Germinal center (tissue), 1 donor: ENCODE data around the gene KMO.

Source experiments
- DNase-seq: peaks from one replicate; pipeline ENCODE4 v3.0.0; 2012; ENCODE audit warnings: mixed read lengths, low spot score

The KMO gene

DNA sequence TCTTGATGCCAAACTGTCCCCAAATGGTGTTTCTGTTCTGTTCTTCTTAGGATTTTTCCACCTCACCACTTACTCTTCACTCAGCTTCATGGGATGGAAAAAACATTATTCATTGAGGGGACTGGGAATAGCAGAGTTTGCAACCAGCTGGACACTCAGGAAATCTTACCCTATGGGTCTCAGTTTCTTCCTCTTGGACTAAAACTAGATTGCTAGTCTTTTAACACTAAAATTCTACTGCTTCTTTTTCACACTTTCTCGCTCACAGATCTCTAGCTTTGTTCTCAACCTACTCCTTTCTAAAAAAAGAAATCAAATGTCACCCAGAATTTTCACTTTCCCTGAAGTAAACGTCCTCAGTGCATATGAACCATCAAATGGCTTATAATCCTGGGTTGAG, 4.8 kb downstream of the KMO start:
- DNase-seq = no peak

DNA sequence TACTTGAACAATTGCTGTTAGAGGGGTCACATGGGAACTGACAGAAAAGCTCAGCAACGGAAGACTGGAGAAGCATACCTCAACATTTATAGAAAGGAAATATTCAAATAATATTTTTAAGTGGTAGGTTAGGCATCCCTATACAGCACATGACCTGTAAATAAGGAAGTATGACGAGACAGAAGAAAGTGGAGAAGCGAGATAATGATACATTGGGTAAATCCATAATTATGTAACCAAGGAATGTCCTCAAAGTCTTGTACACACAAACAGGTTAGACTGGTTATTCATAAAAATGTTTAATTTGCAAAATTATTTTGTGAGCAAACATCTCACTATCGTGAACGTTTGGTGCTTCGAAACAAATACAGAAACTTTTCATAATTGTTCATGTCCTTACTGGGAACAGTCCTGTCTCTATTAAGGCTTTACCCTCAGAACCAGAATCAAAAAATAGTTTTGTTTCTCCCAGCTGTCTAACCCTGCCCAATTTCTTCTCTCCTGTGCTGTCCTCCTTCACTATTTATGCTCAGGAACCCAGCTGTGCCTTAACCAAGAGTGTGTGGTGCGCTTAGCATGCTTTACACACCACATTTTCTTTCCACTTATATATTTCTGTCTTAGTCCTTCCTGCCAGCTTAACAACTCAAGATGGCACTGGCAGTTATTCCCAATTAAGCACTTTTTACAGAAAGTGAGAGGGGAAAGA, 10.2 kb downstream of the KMO start:
- peak; percentile 30 for DNase-seq

DNA sequence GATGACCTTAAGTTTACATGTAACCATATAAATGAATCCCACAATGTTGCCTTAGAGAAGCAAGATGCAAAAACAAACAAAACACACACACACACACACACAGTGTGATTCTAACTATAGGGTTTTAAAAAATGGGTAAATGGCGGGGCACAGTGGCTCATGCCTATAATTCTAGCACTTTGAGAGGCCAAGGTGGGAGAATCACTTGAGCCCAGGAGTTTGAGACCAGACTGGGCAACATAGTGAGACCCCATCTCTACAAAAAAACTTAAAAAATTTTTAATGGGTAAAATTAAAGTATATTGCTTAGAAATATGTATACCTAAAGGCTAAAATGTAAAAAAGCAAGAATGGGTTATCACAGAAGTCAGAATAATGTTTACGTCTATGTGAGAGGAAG, 15.8 kb downstream of the KMO start:
- DNase-seq = no peak

DNA sequence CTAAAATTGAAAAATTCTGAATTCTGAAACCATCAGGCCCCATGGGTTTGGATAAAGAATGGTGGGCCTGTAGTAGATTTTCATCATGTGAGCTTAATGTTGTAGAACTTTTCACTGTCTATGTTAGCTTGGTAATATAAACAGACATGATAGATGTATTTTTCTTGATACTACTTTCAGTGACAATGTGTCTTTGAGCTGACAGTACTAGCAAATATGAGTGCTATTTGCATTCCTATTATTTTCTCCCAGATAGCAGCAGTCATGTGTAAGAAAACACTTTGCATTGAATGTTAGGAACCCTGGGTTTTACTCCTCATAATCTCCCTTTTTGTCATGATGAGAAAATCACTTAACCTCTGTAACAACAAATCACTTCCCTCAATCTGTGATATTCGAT, 18.1 kb downstream of the KMO start:
- no peak for DNase-seq

- DNase-seq = peak; percentile 71
Measured at GRCh38 chr1:241551759-241552638, 19.8 kb downstream of the KMO start.

- no peak for DNase-seq
Measured at GRCh38 chr1:241553886-241554592, 21.9 kb downstream of the KMO start.

DNA sequence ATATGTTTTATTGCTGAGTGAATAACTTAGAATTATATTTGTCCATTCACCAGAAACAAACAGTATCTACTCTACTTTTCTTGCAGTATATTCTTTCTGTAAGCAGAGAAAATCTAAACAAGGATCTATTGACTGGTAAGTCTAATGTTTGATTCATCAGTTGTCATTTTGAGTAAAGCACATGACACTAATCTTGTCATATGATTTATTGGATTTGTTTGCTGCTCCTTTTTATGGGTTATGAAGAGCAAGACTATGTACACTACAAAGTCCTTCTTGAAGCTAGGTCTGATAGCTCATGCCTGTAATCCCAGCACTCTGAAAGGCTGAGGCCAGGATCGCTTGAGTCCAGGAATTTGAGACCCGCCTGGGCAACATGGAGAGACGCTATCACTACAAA, 23.3 kb downstream of the KMO start:
- no peak for DNase-seq

DNA sequence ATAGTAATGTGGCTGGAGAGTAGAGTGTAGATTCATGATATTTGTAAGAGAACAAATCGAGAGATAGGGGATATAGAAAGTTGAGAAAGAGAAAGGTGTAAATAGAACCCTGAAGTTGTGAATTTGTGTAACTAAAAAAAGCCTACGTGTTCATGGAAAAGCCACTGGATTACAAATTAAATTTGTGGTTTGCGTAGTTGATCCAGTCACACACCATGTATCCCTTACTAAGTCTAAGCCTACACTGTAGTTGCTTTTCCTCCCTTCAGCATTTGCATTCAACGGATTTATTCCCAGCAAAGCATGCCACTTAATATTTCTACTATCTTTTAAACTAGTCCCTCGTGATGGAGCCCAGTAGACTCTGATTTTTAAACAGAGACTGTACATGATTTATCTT, 24.9 kb downstream of the KMO start:
- DNase-seq = no peak

- DNase-seq = no peak
Measured at GRCh38 chr1:241557551-241558193, 25.5 kb downstream of the KMO start.

DNA sequence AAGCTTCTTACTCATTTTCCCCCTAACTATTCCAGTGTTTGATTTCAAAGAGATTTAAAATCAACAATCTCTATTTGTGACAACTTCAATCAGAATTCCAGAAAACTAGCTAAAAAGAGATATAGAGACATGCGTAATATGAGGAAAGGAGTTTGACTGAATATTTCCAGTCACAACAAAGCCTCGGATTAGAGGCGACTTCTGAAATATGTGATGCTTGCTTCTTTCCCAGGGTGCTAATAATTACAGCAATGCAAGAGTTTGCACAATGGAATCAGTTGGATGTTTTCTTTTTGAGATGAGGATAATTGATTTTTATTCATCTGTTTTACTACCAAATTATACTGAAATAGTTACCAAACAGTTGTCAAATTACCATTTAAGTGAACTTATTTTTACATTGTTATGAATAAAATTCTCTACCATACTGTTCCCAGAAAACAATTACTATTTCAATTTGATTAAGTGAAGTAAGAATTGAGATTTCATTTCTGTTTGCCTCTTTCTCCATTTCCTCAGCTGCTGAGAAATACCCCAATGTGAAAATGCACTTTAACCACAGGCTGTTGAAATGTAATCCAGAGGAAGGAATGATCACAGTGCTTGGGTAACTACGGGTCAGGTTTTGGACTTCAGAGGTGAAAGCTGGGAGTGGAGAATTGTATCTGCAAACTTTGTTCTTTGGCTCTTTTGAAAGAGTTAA, 28.1 kb downstream of the KMO start:
- DNase-seq = no peak

DNA sequence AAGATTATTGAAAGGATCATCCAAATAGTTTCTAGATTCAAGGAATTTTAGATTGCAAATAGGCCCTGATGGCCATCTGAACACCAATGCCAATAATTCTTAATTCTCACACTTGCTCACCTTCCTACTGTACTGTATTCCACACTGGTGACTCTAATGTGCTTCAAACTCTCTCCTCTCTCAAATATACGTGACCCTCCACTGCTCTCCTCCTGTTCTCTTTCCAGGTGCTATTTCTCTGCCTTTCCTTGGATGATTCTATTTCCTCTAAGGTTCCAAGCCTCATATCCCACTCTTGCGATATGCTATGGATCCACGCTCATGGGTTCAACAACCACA, 28.6 kb downstream of the KMO start:
- no peak for DNase-seq

- no peak for DNase-seq
Measured at GRCh38 chr1:241569848-241570247, 37.7 kb downstream of the KMO start.

GRCh38 chr1:241574154-241574553, 42.0 kb downstream of the KMO start:
- no peak for DNase-seq

DNA sequence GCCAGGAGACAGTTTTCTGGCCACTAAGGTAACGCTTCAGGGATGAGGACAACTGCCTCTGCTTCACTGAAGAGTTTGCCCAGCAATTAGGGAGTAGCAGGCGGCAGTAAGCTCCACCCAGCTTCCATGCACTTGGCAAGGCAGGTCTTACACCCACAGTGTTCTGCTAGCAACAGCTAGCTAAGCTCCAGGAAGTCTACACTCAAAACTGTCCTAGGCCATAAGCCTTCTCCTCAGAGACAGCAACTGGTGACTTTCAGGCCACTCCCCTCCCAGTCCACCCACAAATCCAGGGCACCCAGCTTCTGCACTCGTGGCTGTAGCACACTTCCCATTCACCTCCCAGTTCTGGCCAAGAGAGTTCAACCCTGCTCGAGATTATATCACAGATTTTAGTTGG, 47.3 kb downstream of the KMO start:
- DNase-seq = no peak

DNA sequence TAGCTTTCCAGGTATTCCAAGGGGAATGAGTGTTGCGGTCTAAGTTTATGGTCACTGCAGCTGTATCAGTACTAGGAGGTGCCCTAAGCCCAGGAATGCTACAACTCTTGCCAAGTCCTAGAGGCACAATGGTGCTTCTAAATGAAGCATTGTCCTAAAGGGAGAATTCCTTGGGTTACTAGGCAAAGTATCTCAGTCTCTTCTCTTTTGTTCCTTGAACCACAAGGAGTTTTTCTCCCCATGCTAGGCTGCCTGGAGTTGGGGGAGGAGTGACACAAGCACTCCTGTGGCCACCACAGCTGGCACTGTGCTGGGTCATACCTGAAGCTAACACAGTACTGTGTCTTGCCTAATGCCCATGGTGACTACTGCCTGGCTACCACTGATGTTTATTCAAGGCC, 50.7 kb downstream of the KMO start:
- DNase-seq = no peak

- no peak for DNase-seq
Measured at GRCh38 chr1:241586905-241587512, 54.8 kb downstream of the KMO start.

DNA sequence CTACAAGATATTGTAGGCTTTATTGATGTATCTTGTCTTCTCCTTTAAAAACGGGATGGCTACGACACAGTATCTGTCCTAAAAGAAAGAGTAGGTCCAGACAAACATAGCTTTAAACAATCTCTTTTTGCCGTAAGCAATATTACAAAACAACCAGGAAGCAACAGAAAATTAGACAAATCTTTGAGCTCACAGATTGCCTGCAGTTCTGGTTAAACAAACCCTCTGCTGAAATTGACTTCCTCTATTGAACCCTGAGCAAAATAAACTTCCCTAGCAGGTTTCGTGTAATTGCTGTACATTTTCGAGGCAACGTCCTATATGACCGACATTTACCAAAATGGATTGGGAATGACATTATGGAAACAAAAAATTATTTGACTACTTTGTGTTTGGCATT, 57.3 kb downstream of the KMO start:
- DNase-seq = no peak

DNA sequence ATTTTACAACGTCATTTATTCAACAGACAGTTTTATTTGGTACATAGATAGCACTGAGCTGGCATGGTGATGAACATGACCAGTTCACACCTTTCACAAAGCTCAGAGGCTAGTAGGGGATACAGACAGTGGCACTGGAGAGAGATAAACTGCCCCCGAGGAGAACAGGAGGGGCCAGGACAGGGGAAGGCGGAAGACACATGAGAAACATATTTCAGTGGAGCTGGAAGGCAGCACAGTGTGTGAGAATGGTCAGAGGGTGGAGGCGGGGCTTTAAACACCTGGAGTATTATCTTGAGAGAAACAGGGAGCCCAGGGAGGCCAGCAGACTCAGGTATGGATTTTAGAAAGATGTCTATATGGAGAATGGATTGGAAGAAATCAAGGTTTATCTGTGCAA, 58.5 kb downstream of the KMO start:
- DNase-seq = no peak

- no peak for DNase-seq
Measured at GRCh38 chr1:241591317-241591716, 59.1 kb downstream of the KMO start.

GRCh38 chr1:241591736-241592135, 59.6 kb downstream of the KMO start:
- no peak for DNase-seq

DNA sequence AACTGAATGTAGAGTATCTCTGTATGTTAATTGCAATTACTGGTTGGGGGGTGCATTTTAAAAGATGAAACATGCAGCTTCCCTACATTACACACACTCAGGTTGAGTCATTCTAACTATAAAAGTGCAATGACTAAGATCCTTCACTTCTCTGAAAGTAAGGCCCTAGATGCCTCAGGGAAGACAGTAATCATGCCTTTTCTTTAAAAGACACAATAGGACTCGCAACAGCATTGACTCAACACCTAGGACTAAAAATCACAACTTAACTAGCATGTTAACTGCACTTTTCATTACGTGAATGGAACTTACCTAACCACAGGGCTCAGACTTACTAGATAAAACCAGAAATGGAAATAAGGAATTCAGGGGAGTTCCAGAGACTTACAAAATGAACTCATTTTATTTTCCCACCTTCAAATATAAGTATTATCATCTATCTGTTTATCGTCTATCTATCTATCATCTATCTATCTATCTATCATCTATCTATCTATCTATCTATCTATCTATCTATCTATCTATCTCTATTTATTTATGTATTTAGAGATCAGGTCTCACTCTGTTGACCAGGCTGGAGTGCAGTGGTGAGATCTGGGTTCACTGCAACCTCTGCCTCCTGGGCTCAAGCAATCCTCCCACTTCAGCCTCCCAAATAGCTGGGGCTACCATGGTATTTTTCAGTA, 60.2 kb downstream of the KMO start:
- no peak for DNase-seq
